Hematopoietic multipotent progenitor cell treated with erythropoietin and hydrocortisone succinate and interleukin-3 and kit ligand, for 17 days (in vitro differentiated cells): ENCODE measurements around the gene IGFL4.

Experiments used
- DNase-seq: peaks from one replicate; pipeline ENCODE4 v3.0.0-alpha.2; 2015; ENCODE audit warnings: low spot score

IGFL4 gene

GRCh38 chr19:46040952-46041500, at the start of gene IGFL4:
IGFL4 (minus strand) TSS chr19:46041002; CDS start chr19:46040962, 40 bp downstream.
- DNase-seq: no peak

GRCh38 chr19:46090444-46090843, 49.6 kb upstream of the IGFL4 start:
- DNase-seq: no peak

GRCh38 chr19:46089432-46089831, 48.6 kb upstream of the IGFL4 start:
- DNase-seq: no peak

GRCh38 chr19:46088101-46088500, 47.3 kb upstream of the IGFL4 start:
- DNase-seq: no peak

- DNase-seq: no peak
These were observed 45.1 kb upstream of the IGFL4 start for GRCh38 chr19:46085888-46086287.

- no peak for DNase-seq
These were observed 41.9 kb upstream of the IGFL4 start for GRCh38 chr19:46082728-46083050.

- peak; percentile 12 for DNase-seq
These were observed 41.3 kb upstream of the IGFL4 start for GRCh38 chr19:46081928-46082727.

GRCh38 chr19:46080561-46080960, 39.8 kb upstream of the IGFL4 start:
- DNase-seq: no peak

GRCh38 chr19:46079576-46079975, 38.8 kb upstream of the IGFL4 start:
- no peak for DNase-seq

- DNase-seq: peak; percentile 39
These were observed 38.0 kb upstream of the IGFL4 start for GRCh38 chr19:46078573-46079332.

- no peak for DNase-seq
These were observed 37.0 kb upstream of the IGFL4 start for GRCh38 chr19:46077815-46078167.

GRCh38 chr19:46076951-46077814, 36.4 kb upstream of the IGFL4 start:
- DNase-seq: no peak

- no peak for DNase-seq
These were observed 35.5 kb upstream of the IGFL4 start for GRCh38 chr19:46076031-46076880.

- DNase-seq: no peak
These were observed 32.6 kb upstream of the IGFL4 start for GRCh38 chr19:46073268-46073922.

GRCh38 chr19:46069806-46070341, 29.1 kb upstream of the IGFL4 start:
- DNase-seq: no peak

GRCh38 chr19:46068345-46069258, 27.8 kb upstream of the IGFL4 start:
- no peak for DNase-seq

GRCh38 chr19:46067691-46068090, 26.9 kb upstream of the IGFL4 start:
- DNase-seq: no peak

GRCh38 chr19:46066471-46066870, 25.7 kb upstream of the IGFL4 start:
- no peak for DNase-seq

GRCh38 chr19:46065486-46066071, 24.8 kb upstream of the IGFL4 start:
- DNase-seq: no peak
